Urinary bladder (tissue), 4 donors: ENCODE data around the gene HHLA2. TPM values are rescaled to one million over a fixed set of nuclear protein-coding genes. Genes with fewer than 3 reads are reported as not detected.
"Not testable (repeated sequence)": the region's sequence is repeated elsewhere in the genome, so short reads cannot be mapped to it uniquely, and the experiment has no call there.

ENCODE experiments used
- DNase-seq: peaks from one replicate; pipeline ENCODE4 v3.0.0-alpha.2; 2015; ENCODE audit errors: extremely low spot score
- H3K27ac ChIP-seq: one replicate; pipeline ENCODE4 v1.5.1; 2013; ENCODE audit warnings: low read depth, mild to moderate bottlenecking, moderate library complexity
- H3K36me3 ChIP-seq: one replicate; pipeline ENCODE4 v1.6.1; 2013; ENCODE audit warnings: mild to moderate bottlenecking, moderate library complexity; ENCODE audit not compliant: insufficient read depth
- H3K4me1 ChIP-seq: one replicate; pipeline ENCODE4 v1.6.1; 2013; ENCODE audit warnings: mild to moderate bottlenecking, moderate library complexity; ENCODE audit not compliant: insufficient read depth
- H3K4me3 ChIP-seq: one replicate; pipeline ENCODE4 v1.5.1; 2013; ENCODE audit warnings: low read depth, low read length
- WGBS: extraction: QIAGEN DNeasy Blood & Tissue Kit; methylation state at CpG from one replicate; pipeline ENCODE4 v1.1.7; 2013; 5-methylcytosine and 5-hydroxymethylcytosine counted together
- polyA plus RNA-seq: library from polyadenylated mRNA; stranded (reverse); fragments of 200-250 nt; gene quantifications from one replicate; pipeline ENCODE4 v1.2.3, GENCODE V29; 2013
- total RNA-seq: library from RNA; depleted of rRNA; stranded (reverse); fragments of >200 nt; gene quantifications from one replicate; pipeline ENCODE4 v1.2.3, GENCODE V29; 2014
- donor health status: healthy with polysubstance abuse.
- donor health status: healthy.

The HHLA2 gene
- total and polyA plus RNA-seq, 2 donors = not detected

DNA sequence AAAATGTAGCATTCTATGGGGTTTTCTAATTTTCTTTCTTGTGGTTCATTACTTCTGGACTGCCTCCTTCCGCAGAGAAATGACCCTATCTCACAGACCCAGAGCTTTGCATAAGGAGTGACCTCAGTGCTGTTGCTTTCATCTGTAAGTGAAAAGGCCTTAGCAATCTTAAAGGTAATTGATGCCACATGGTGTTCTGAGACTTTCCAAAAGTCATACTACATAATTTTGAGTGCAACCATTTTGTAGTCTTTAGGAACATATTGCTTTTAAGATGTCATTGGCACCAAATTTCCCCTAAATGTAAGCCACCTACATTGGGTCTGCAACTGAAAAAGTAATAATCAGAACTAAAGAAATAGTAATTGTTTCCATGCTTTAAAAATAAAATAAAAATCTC, 9.2 kb upstream of the HHLA2 start:
- 0% methylated on average over 1 of the region's 1 CpG for WGBS
- H3K27ac ChIP-seq = no peak overlapping the region
- no peaks in the 10 kb centered on the region for H3K4me1 ChIP-seq
- H3K4me3 ChIP-seq = no peak overlapping the region
- DNase-seq = no peak
- H3K36me3 ChIP-seq = no peaks in the 10 kb centered on the region

DNA sequence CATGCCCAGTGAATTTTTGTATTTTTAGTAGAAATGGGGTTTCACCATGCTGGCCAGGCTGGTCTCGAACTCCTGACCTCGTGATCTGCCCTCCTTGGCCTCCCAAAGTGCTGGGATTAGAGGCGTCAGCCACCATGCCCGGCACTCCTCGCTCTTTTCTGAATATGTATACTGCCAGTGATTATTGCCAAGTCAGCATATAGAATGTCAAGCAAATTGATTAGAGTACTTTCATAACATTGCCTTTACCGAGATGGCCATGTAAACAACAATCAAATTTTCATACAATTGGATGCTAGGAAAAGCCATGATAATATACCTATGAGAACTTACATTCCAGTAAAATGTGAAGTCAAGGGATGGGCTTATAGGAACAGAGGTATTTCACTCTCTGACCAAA, 8.2 kb upstream of the HHLA2 start:
- whole genome bisulfite sequencing = 86% methylated on average over 6 of the region's 6 CpGs
- not testable (repeated sequence) for H3K4me1 ChIP-seq, H3K4me3 ChIP-seq, H3K27ac ChIP-seq, DNase-seq, H3K36me3 ChIP-seq

GRCh38 chr3:108289159-108289558, 7.2 kb upstream of the HHLA2 start:
- WGBS = 56% methylated on average over 2 of the region's 2 CpGs
- H3K4me3 ChIP-seq = no peak overlapping the region

GRCh38 chr3:108292450-108292849, 3.9 kb upstream of the HHLA2 start:
- Histone ChIP-seq H3K4me3 (no peak overlapping the region), H3K4me1 (no peaks in the 10 kb centered on the region), H3K27ac (no peak overlapping the region), H3K36me3 (no peaks in the 10 kb centered on the region)
- no peak for DNase-seq

More at GRCh38 chr3:108289159-108289558, 7.2 kb upstream of the HHLA2 start:
- H3K4me1 ChIP-seq = no peaks in the 10 kb centered on the region
- DNase-seq = no peak
- H3K36me3 ChIP-seq = no peaks in the 10 kb centered on the region
- H3K27ac ChIP-seq = no peak overlapping the region

DNA sequence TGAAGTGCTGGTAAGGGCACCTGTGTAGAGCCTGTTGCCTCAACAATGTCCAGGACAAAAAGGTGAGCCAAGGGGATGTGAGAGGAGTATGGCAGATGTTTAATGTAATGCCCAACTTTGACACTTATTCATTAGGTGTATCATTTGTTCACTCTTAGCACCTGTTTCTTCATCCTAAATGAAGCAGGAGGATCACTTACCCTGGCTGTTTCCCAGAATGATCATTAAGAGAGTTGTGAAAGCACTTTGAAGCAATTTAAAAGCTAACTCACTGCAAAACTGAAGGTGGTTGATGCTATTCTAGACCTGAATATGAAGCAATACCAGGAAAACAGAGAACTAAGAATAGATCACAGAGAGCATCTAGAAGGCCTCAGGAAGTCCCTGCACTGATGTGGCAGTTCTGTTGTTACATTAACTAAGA, 3.4 kb upstream of the HHLA2 start:
- DNase-seq = no peak
- Histone ChIP-seq H3K4me3 (no peak overlapping the region), H3K27ac (no peak overlapping the region), H3K36me3 (no peaks in the 10 kb centered on the region), H3K4me1 (no peaks in the 10 kb centered on the region)

DNA sequence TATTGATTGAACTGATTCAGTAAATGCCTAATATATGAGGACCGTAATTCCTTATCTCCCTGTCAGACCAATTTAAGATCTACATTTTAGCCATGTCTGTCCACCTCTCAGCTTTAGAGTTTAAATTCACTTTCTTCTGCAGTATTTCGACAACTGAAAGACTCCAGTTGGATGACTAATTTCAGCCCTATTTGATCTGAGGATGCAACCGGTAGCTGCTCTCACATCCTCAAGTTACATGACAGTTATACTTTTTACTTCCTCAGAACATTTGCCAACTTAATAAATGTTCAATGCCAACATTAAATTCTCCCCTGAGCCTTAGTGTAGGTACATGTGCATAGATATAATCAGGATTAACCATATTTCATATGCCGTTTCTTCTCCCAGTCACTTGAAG, 2.5 kb upstream of the HHLA2 start:
- no peak for DNase-seq
- Histone ChIP-seq H3K27ac (no peak overlapping the region), H3K4me1 (no peaks in the 10 kb centered on the region), H3K36me3 (no peaks in the 10 kb centered on the region), H3K4me3 (no peak overlapping the region)
- 83% methylated on average over 4 of the region's 4 CpGs for WGBS

GRCh38 chr3:108295421-108296175, 750 bp upstream of the HHLA2 start:
- no peak overlapping the region for H3K27ac ChIP-seq
- 84% methylated on average over 7 of the region's 7 CpGs for WGBS
- H3K36me3 ChIP-seq = no peaks in the 10 kb centered on the region
- no peak overlapping the region for H3K4me3 ChIP-seq
- DNase-seq = no peak
- H3K4me1 ChIP-seq = no peaks in the 10 kb centered on the region

DNA sequence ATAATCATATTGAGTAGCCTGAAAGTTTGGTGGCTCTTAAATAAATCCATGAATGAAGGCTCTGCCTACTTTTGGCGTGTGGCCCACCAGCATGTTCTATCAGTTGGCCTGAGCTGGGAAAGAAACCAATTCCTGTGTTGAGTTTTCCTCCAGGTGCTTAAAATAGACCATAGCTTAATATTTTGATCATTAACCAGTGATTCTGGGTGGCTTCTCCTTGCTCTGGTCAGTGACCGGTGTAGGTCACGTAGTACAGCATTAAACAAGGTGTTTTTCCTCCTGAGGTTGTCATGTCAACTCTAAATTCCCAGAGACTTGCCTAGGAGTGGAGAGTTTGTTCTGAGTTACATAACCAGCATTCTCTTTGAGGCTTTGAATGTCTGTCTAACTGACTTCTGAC, 1.3 kb downstream of the HHLA2 start:
- H3K27ac ChIP-seq = no peak overlapping the region
- no peaks in the 10 kb centered on the region for H3K4me1 ChIP-seq
- no peak for DNase-seq
- H3K4me3 ChIP-seq = no peak overlapping the region
- H3K36me3 ChIP-seq = no peaks in the 10 kb centered on the region
- 64% methylated on average over 3 of the region's 3 CpGs for WGBS

DNA sequence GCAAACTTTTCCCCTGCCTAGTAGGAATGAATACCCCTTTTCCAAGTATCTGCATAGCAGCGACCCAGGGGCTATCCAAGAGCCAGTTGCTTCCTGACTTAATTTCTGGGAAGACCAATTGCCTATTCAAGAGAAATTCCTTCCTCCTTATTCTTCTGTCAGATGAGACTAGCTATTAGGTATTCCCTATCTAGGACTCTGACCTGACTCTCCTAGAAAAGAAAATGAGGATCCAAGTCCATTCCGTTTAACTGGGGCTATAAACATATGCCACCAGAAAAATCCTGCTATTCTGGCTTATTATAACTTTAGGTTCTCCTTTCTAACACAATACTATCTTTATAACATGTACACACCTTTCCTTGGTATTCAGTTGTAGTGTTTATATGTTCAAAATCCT, 1.7 kb downstream of the HHLA2 start:
- no peak overlapping the region for H3K4me3 ChIP-seq
- no peak for DNase-seq
- no peak overlapping the region for H3K27ac ChIP-seq
- WGBS = 78% methylated on average over 2 of the region's 2 CpGs
- H3K36me3 ChIP-seq = no peaks in the 10 kb centered on the region
- no peaks in the 10 kb centered on the region for H3K4me1 ChIP-seq

DNA sequence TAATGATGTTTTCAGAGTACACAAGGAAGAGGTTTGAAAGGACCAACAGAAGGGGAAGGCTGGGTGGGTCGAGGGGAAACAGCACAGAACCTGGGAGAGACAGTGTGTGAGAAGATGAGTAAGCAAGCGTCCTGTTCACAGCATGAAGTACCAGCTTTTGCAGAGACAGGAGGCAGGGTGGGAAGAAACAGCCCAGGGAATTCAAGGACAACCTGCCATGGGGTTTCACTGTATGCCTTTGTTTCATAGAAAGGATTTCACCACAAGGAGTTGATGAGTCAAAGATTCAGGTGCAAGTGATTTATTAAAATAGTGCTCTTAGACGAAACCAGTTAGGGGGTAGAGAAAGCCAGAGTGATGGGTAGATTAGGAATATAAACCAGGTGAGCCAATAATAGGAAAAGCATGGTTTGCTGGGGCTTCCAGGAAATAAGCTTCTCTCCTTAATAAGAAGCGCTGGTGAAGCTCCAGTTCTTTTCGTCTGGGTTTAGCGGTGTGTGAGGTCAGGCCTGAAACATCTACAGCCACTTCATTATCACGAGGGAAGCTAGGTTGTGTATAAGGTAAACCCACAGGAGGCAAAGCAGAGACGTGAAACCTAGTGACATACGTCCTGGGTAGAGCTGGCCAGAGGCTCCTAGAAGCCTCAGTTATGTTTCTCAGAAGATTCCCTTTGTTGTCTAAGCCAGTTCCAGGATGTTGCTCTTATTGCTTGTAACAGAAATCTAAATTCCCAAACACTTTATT, 3.9 kb downstream of the HHLA2 start:
- Histone ChIP-seq H3K36me3 (no peaks in the 10 kb centered on the region), H3K27ac (no peak overlapping the region), H3K4me1 (no peaks in the 10 kb centered on the region), H3K4me3 (no peak overlapping the region)
- DNase-seq = no peak
- 56% methylated on average over 9 of the region's 9 CpGs for WGBS

DNA sequence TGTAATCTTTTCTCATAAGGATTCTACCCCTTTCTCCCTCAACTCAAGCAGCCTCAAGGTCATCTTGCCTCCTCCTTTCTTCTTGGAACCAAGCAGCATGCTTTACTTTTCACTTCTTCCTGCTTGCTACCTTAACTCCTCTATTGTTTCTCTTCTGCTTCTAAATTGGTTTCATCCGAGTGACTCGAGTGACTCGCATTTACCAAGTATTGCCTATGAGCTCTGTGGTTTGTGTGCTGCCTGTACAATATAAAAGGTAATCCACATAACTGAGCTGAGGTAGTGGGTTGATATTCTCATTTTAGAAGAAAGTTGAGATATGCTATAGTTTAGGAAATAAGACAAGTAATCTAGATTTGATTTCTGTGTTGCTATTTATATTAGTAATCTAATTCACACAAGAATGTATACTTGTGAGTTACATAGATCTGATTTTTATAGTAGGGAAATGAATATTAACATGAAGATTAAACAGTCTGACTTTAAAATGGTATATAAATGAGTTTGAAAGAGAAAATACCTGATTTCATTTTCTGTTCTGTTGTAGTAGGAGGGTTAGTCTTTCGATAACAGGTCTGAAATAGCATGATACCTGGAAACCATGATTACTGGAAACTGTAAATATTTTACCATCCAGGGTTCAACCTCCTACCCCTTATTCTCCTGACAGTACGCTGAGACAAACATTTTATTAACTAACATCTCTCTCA, 5.5 kb downstream of the HHLA2 start:
- 72% methylated on average over 5 of the region's 5 CpGs for WGBS
- H3K27ac ChIP-seq = no peak overlapping the region
- no peaks in the 10 kb centered on the region for H3K4me1 ChIP-seq
- no peak overlapping the region for H3K4me3 ChIP-seq
- DNase-seq = no peak
- H3K36me3 ChIP-seq = no peaks in the 10 kb centered on the region

DNA sequence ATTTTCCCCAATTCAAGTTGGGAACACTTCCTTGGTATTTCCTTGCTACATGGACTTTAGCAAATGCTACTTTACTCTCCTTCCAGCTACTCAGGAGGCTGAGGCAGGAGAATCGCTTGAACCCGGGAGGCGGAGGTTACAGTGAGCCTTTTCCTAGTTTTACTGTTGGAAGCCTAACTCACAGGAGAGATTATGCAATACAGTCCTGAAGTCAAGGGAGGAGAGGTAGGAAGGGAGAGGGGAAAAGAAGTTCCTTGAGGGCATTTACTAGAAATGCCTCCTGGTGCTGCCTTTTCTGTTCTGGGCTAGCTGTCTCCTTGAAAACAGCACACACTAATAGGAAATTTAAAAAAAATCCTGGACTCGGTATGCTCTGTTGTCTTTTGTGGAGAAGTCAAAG, 6.2 kb downstream of the HHLA2 start:
- no peak for DNase-seq
- 98% methylated on average over 4 of the region's 4 CpGs for WGBS
- Histone ChIP-seq H3K4me1 (no peaks in the 10 kb centered on the region), H3K4me3 (no peak overlapping the region), H3K36me3 (no peaks in the 10 kb centered on the region), H3K27ac (no peak overlapping the region)

DNA sequence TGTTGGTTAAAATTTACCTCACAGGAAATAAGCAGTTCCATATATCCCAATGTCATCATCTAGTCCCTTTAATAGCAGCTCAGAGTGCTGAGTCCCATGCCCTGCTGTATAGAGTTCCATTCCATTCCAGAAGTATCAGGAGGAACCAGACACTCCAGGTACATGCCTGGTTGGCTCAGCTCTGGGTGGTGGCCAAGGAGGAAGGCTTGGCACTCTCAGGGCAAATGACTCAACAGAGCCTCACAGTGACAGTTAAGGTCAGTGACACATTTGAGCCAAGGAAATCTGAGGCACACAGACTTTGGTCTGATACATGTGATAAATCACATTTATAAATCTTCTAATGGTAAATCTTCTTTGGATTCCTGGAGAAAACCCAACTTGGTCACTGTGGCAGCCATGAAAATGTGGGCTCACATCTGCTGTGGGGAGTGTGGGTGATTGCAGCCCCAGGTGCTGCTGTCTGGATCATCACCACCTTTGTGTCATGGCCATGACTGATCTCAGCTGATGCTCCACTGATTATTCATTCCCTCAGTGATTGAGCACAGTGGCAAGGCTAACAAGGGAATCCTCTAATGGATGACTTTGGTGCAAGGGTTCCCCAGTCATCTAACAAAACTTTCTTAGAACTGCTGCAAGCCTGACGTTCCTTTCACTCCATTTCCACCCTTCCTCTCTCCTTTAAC, 9.3 kb downstream of the HHLA2 start:
- Histone ChIP-seq H3K36me3 (no peaks in the 10 kb centered on the region), H3K4me3 (no peak overlapping the region), H3K27ac (no peak overlapping the region), H3K4me1 (no peaks in the 10 kb centered on the region)
- DNase-seq = no peak
- WGBS = 83% methylated on average over 1 of the region's 1 CpG
